ENCODE results near the gene ECM2. TPM values are rescaled to one million over a fixed set of nuclear protein-coding genes. Genes with fewer than 3 reads are reported as not detected.

ECM2 gene
- polyA plus RNA-seq, 3 donors, result 1.8 to 24.0 (median 19.1) TPM

GRCh38 chr9:92507005-92507404, 28.8 kb downstream of the ECM2 start:
- WGBS, 3 donors, result 71 to 88% (median 75%) methylated on average over 2 of the region's 2 CpGs
- H3K27ac ChIP-seq (ENCODE audit: low read depth, low read length), result peak overlapping the region; percentile 3

- 36 to 84% (median 53%) methylated on average over 3 of the region's 3 CpGs for WGBS, 3 donors
- H3K27ac ChIP-seq (ENCODE audit: low read depth, low read length), result peak overlapping the region; percentile 3
These were observed 29.5 kb downstream of the ECM2 start for GRCh38 chr9:92506184-92506857.

- H3K27ac ChIP-seq (ENCODE audit: low read depth, low read length), result no peak overlapping the region
- WGBS, 3 donors, result 92 to 95% (median 94%) methylated on average over 2 of the region's 2 CpGs
These were observed 30.9 kb downstream of the ECM2 start for GRCh38 chr9:92504881-92505280.

GRCh38 chr9:92503156-92503555, 32.6 kb downstream of the ECM2 start:
- no peak overlapping the region for H3K27ac ChIP-seq (ENCODE audit: low read depth, low read length)
- 75 to 93% (median 83%) methylated on average over 2 of the region's 2 CpGs for WGBS, 3 donors

- H3K27ac ChIP-seq (ENCODE audit: low read depth, low read length), result no peak overlapping the region
- WGBS, 3 donors, result 70 to 75% (median 75%) methylated on average over 5 of the region's 5 CpGs
These were observed 34.0 kb downstream of the ECM2 start for GRCh38 chr9:92501671-92502393.

- WGBS, 3 donors, result 95 to 99% (median 97%) methylated on average over 5 of the region's 5 CpGs
- no peak overlapping the region for H3K27ac ChIP-seq (ENCODE audit: low read depth, low read length)
These were observed 35.1 kb downstream of the ECM2 start for GRCh38 chr9:92500725-92501124.

- WGBS, 3 donors, result 42 to 89% (median 66%) methylated on average over 2 of the region's 2 CpGs
- no peak overlapping the region for H3K27ac ChIP-seq (ENCODE audit: low read depth, low read length)
These were observed 36.1 kb downstream of the ECM2 start for GRCh38 chr9:92499701-92500100.

GRCh38 chr9:92496396-92497176, 39.2 kb downstream of the ECM2 start:
- H3K27ac ChIP-seq (ENCODE audit: low read depth, low read length), result no peak overlapping the region
- WGBS, 3 donors, result 76 to 95% (median 80%) methylated on average over 5 of the region's 5 CpGs

GRCh38 chr9:92494856-92495255, 40.9 kb downstream of the ECM2 start:
- no peak overlapping the region for H3K27ac ChIP-seq (ENCODE audit: low read depth, low read length)
- 92 to 100% (median 95%) methylated on average over 2 of the region's 2 CpGs for WGBS, 3 donors

GRCh38 chr9:92493749-92494387, 41.9 kb downstream of the ECM2 start:
- WGBS, 3 donors, result 81 to 89% (median 85%) methylated on average over 9 of the region's 9 CpGs
- no peak overlapping the region for H3K27ac ChIP-seq (ENCODE audit: low read depth, low read length)

- H3K27ac ChIP-seq (ENCODE audit: low read depth, low read length), result no peak overlapping the region
- WGBS, 3 donors, result 77 to 84% (median 83%) methylated on average over 3 of the region's 3 CpGs
These were observed 42.9 kb downstream of the ECM2 start for GRCh38 chr9:92492781-92493401.

GRCh38 chr9:92488681-92489550, 46.9 kb downstream of the ECM2 start:
- 56 to 85% (median 68%) methylated on average over 4 of the region's 4 CpGs for WGBS, 3 donors

GRCh38 chr9:92486371-92486770, 49.4 kb downstream of the ECM2 start:
- WGBS, 3 donors, result 69 to 90% (median 70%) methylated on average over 3 of the region's 3 CpGs

More at GRCh38 chr9:92488681-92489550, 46.9 kb downstream of the ECM2 start:
- no peak overlapping the region for H3K27ac ChIP-seq (ENCODE audit: low read depth, low read length)

GRCh38 chr9:92484563-92484962, 51.2 kb downstream of the ECM2 start:
- H3K27ac ChIP-seq (ENCODE audit: low read depth, low read length), result no peak overlapping the region

More at GRCh38 chr9:92486371-92486770, 49.4 kb downstream of the ECM2 start:
- H3K27ac ChIP-seq (ENCODE audit: low read depth, low read length), result no peak overlapping the region

GRCh38 chr9:92483627-92484545, 51.9 kb downstream of the ECM2 start:
- no peak overlapping the region for H3K27ac ChIP-seq (ENCODE audit: low read depth, low read length)
- 65 to 80% (median 75%) methylated on average over 5 of the region's 5 CpGs for WGBS, 3 donors

More at GRCh38 chr9:92484563-92484962, 51.2 kb downstream of the ECM2 start:
- WGBS, 3 donors, result 81 to 86% (median 84%) methylated on average over 3 of the region's 3 CpGs

- H3K27ac ChIP-seq (ENCODE audit: low read depth, low read length), result no peak overlapping the region
These were observed 53.0 kb downstream of the ECM2 start for GRCh38 chr9:92482805-92483204.

All from adipose tissue (tissue), 3 donors.